ENCODE data around the gene MTG1.
"Not testable (repeated sequence)": the region's sequence is repeated elsewhere in the genome, so short reads cannot be mapped to it uniquely, and the experiment has no call there.

MTG1 gene

GRCh38 chr10:133438711-133439273 lies 44.8 kb downstream of the MTG1 start:
- TF ChIP-seq CTCF (IDR thresholded peaks at IDR 0.05; ENCODE audit: low read depth, low read length, missing control alignments) = no peak
- H3K4me3 ChIP-seq (ENCODE audit: low read depth, low read length) = no peak overlapping the region
- in situ Hi-C loops (cut with HindIII; ENCODE audit: low sequenced_read_pairs) = no loop called here
- no peak for DNase-seq (ENCODE audit: low read depth)

- DNase-seq (ENCODE audit: low read depth) = no peak
- no peak for TF ChIP-seq CTCF (IDR thresholded peaks at IDR 0.05; ENCODE audit: low read depth, low read length, missing control alignments)
- in situ Hi-C loops (cut with HindIII; ENCODE audit: low sequenced_read_pairs) = no loop called here
- no peak overlapping the region for H3K4me3 ChIP-seq (ENCODE audit: low read depth, low read length)
Measured at GRCh38 chr10:133439517-133440461, 45.8 kb downstream of the MTG1 start.

- in situ Hi-C loops (cut with HindIII; ENCODE audit: low sequenced_read_pairs) = no loop called here
- no peak overlapping the region for H3K4me3 ChIP-seq (ENCODE audit: low read depth, low read length)
- DNase-seq (ENCODE audit: low read depth) = no peak
- TF ChIP-seq CTCF (IDR thresholded peaks at IDR 0.05; ENCODE audit: low read depth, low read length, missing control alignments) = no peak
Measured at GRCh38 chr10:133440633-133441285, 46.8 kb downstream of the MTG1 start.

DNA sequence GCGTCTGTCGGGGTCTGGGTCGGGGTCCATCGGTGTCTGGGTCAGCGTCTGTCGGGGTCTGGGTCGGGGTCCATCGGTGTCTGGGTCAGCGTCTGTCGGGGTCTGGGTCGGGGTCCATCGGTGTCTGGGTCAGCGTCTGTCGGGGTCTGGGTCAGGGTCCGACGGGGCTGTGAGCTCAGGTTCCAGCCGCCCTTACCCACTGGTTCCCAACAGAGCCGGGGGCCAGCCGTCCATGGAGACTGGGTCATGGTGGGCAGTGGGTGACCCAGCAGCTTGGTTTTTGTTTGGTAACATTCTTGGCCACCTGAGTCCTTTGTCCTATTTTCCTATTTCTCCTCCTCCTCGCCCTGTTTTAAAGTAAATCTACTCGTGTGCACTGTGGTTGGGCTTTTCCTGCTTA lies 47.4 kb downstream of the MTG1 start:
- H3K4me3 ChIP-seq (ENCODE audit: low read depth, low read length); in situ Hi-C loops (cut with HindIII; ENCODE audit: low sequenced_read_pairs); DNase-seq (ENCODE audit: low read depth): not testable (repeated sequence)

GRCh38 chr10:133441780-133442179 lies 47.8 kb downstream of the MTG1 start:
- in situ Hi-C loops (cut with HindIII; ENCODE audit: low sequenced_read_pairs) = no loop called here
- no peak for TF ChIP-seq CTCF (IDR thresholded peaks at IDR 0.05; ENCODE audit: low read depth, low read length, missing control alignments)
- H3K4me3 ChIP-seq (ENCODE audit: low read depth, low read length) = no peak overlapping the region
- no peak for DNase-seq (ENCODE audit: low read depth)

- no peak for TF ChIP-seq CTCF (IDR thresholded peaks at IDR 0.05; ENCODE audit: low read depth, low read length, missing control alignments)
- in situ Hi-C loops (cut with HindIII; ENCODE audit: low sequenced_read_pairs) = no loop called here
- no peak overlapping the region for H3K4me3 ChIP-seq (ENCODE audit: low read depth, low read length)
- no peak for DNase-seq (ENCODE audit: low read depth)
Measured at GRCh38 chr10:133442191-133442966, 48.4 kb downstream of the MTG1 start.
